Testis (tissue), 3 donors: ENCODE results near the gene NMT1. TPM values are rescaled to one million over a fixed set of nuclear protein-coding genes. Genes with fewer than 3 reads are reported as not detected.

Experiments
- DNase-seq: peaks from one replicate; pipeline ENCODE4 v3.0.0-alpha.2; 2019
- H3K27ac ChIP-seq, 2 donors: fragments of 200-600 bp; sonication (generic); one replicate each; pipeline ENCODE4 v1.5.1; 2019
- H3K27me3 ChIP-seq: fragments of 200-600 bp; sonication (generic); one replicate; pipeline ENCODE4 v1.5.1; 2019
- H3K36me3 ChIP-seq: fragments of 200-600 bp; sonication (generic); one replicate; pipeline ENCODE4 v1.5.1; 2017; ENCODE audit warnings: low read depth; ENCODE audit errors: missing control alignments
- H3K4me1 ChIP-seq: fragments of 200-600 bp; sonication (generic); one replicate; pipeline ENCODE4 v1.5.1; 2019
- H3K4me3 ChIP-seq, 2 donors: fragments of 200-600 bp; sonication (generic); one replicate each; pipeline ENCODE4 v1.5.1; 2017 to 2019
- H3K9me3 ChIP-seq: fragments of 200-600 bp; sonication (generic); one replicate; pipeline ENCODE4 v1.5.1; 2017
- CTCF ChIP-seq, 3 experiments: fragments of 450-650 bp in 2 of 3; fragments of 200-600 bp in 1 of 3; sonication (generic) in 1 of 3; IDR thresholded peaks; one replicate each; pipeline ENCODE4 v1.5.1; 2016 to 2019; ENCODE audit warnings: antibody characterized with exemption in 3 of 3, mild to moderate bottlenecking in 2 of 3, moderate library complexity in 1 of 3
- POLR2A ChIP-seq: fragments of 450-650 bp; IDR thresholded peaks from one replicate; pipeline ENCODE4 v1.6.1; 2017; ENCODE audit warnings: antibody characterized with exemption, mild to moderate bottlenecking, moderate library complexity
- WGBS, 2 donors: methylation state at CpG; one replicate each; pipeline ENCODE4 v1.1.5; 2018; 5-methylcytosine and 5-hydroxymethylcytosine counted together
- intact Hi-C: fragments of 100-400 bp; cut with DNase I; formaldehyde crosslinking; loops from one replicate; pipeline ENCODE4 v1.15.1; 2023; ENCODE audit warnings: low total_unique reads
- polyA plus RNA-seq: library from polyadenylated mRNA; stranded (reverse); fragments of 350-450 nt; fragmentation: Illumina TruSeq; extraction: RNeasy Lipid Tissue Mini Kit (QIAGEN cat#74804); gene quantifications from one replicate; pipeline ENCODE4 v1.2.3, GENCODE V29; 2014; ENCODE audit warnings: low read depth, low replicate concordance; ENCODE audit not compliant: insufficient read depth
- total RNA-seq, 2 donors: library from RNA; depleted of rRNA; stranded (reverse); fragments of >200 nt; gene quantifications; one replicate each; pipeline ENCODE4 v1.2.3, GENCODE V29; 2016

Gene NMT1
- total and polyA plus RNA-seq, 3 donors from 2014 or later = 76.1 to 143 (median 79.0) TPM

GRCh38 chr17:45149669-45150664, 88.8 kb downstream of the NMT1 start:
- H3K4me1 ChIP-seq = peaks cover 21% of the 10 kb centered on the region
- peak; percentile 74 for DNase-seq
- H3K36me3 ChIP-seq = no peaks in the 10 kb centered on the region
- TF ChIP-seq CTCF (IDR thresholded peaks at IDR 0.05) = no peak
- TF ChIP-seq POLR2A = no peak
- intact Hi-C loops = no loop called here
- WGBS, 2 donors = 1% methylated on average over 42 to 56 of the region's 56 CpGs
- peak overlapping the region; percentile 69 to 91 for H3K4me3 ChIP-seq
- no peaks in the 10 kb centered on the region for H3K9me3 ChIP-seq
- H3K27me3 ChIP-seq = no peaks in the 10 kb centered on the region
- peak overlapping the region; percentile 96 to 98 for H3K27ac ChIP-seq

- Histone ChIP-seq H3K36me3 (no peaks in the 10 kb centered on the region), H3K4me3 (peak overlapping the region; percentile 69 to 91), H3K27ac (peak overlapping the region; percentile 59 to 98), H3K4me1 (peaks cover 24% of the 10 kb centered on the region), H3K27me3 (no peaks in the 10 kb centered on the region), H3K9me3 (no peaks in the 10 kb centered on the region)
- WGBS, 2 donors = 20 to 28% methylated on average over 8 of the region's 8 CpGs
- TF ChIP-seq CTCF (IDR thresholded peaks at IDR 0.05) (peak in 1 of 3 experiments; percentile 4), POLR2A (no peak)
- DNase-seq = no peak
- intact Hi-C loops = no loop called here
These were observed 90.0 kb downstream of the NMT1 start for GRCh38 chr17:45150911-45151809.

- Histone ChIP-seq H3K36me3 (no peaks in the 10 kb centered on the region), H3K4me3 (no peak overlapping the region), H3K9me3 (no peaks in the 10 kb centered on the region), H3K27ac (no peak overlapping the region), H3K4me1 (peaks cover 44% of the 10 kb centered on the region), H3K27me3 (no peaks in the 10 kb centered on the region)
- 90 to 97% methylated on average over 4 of the region's 4 CpGs for WGBS, 2 donors
- intact Hi-C loops = no loop called here
- DNase-seq = no peak
- no peak for TF ChIP-seq CTCF (IDR thresholded peaks at IDR 0.05)
- no peak for TF ChIP-seq POLR2A
These were observed 93.9 kb downstream of the NMT1 start for GRCh38 chr17:45155029-45155428.

GRCh38 chr17:45155483-45155882, 94.4 kb downstream of the NMT1 start:
- Histone ChIP-seq H3K27ac (no peak overlapping the region), H3K36me3 (no peaks in the 10 kb centered on the region), H3K27me3 (no peaks in the 10 kb centered on the region), H3K9me3 (no peaks in the 10 kb centered on the region), H3K4me3 (no peak overlapping the region), H3K4me1 (peaks cover 47% of the 10 kb centered on the region)
- intact Hi-C loops = no loop called here
- DNase-seq = no peak
- TF ChIP-seq CTCF (IDR thresholded peaks at IDR 0.05) (no peak), POLR2A (no peak)
- 87 to 96% methylated on average over 2 of the region's 2 CpGs for WGBS, 2 donors
